GM19468 (cell line): ENCODE data around the gene BMERB1.

Source experiments
- ATAC-seq: cut with Tn5 transposase; IDR thresholded peaks from one replicate; pipeline ENCODE4 v1.9.1; 2021; ENCODE audit warnings: mild to moderate bottlenecking, moderate library complexity, moderate number of reproducible peaks; ENCODE audit not compliant: unreplicated experiment; ENCODE audit errors: extremely low read depth

Gene BMERB1

GRCh38 chr16:15518381-15519351, 84.3 kb downstream of the BMERB1 start:
- no peak for ATAC-seq

GRCh38 chr16:15519790-15520189, 85.4 kb downstream of the BMERB1 start:
- ATAC-seq: no peak

- ATAC-seq: no peak
These were observed 87.0 kb downstream of the BMERB1 start for GRCh38 chr16:15521390-15521757.

- ATAC-seq: no peak
These were observed 87.5 kb downstream of the BMERB1 start for GRCh38 chr16:15521758-15522509.

- no peak for ATAC-seq
These were observed 88.7 kb downstream of the BMERB1 start for GRCh38 chr16:15523092-15523541.

GRCh38 chr16:15523939-15524338, 89.6 kb downstream of the BMERB1 start:
- ATAC-seq: no peak

- ATAC-seq: no peak
These were observed 90.6 kb downstream of the BMERB1 start for GRCh38 chr16:15524966-15525365.

GRCh38 chr16:15526097-15526496, 91.7 kb downstream of the BMERB1 start:
- no peak for ATAC-seq

- no peak for ATAC-seq
These were observed 92.3 kb downstream of the BMERB1 start for GRCh38 chr16:15526731-15527130.

- ATAC-seq: no peak
These were observed 95.3 kb downstream of the BMERB1 start for GRCh38 chr16:15529673-15530072.

GRCh38 chr16:15530085-15530484, 95.7 kb downstream of the BMERB1 start:
- ATAC-seq: no peak

GRCh38 chr16:15532825-15533224, 98.4 kb downstream of the BMERB1 start:
- ATAC-seq: no peak

- ATAC-seq: no peak
These were observed 99.0 kb downstream of the BMERB1 start for GRCh38 chr16:15533386-15533785.

- no peak for ATAC-seq
These were observed 101.4 kb downstream of the BMERB1 start for GRCh38 chr16:15535772-15536171.

- no peak for ATAC-seq
These were observed 102.5 kb downstream of the BMERB1 start for GRCh38 chr16:15536843-15537242.

- ATAC-seq: no peak
These were observed 104.1 kb downstream of the BMERB1 start for GRCh38 chr16:15538507-15538906.

GRCh38 chr16:15539197-15539596, 104.8 kb downstream of the BMERB1 start:
- ATAC-seq: no peak

- no peak for ATAC-seq
These were observed 107.9 kb downstream of the BMERB1 start for GRCh38 chr16:15542261-15542660.

GRCh38 chr16:15542734-15543347, 108.5 kb downstream of the BMERB1 start:
- no peak for ATAC-seq

GRCh38 chr16:15544405-15544804, 110.0 kb downstream of the BMERB1 start:
- no peak for ATAC-seq

- no peak for ATAC-seq
These were observed 111.2 kb downstream of the BMERB1 start for GRCh38 chr16:15545544-15545943.
